AG04450 (cell line): ENCODE data around the gene AP1B1. TPM values are rescaled to one million over a fixed set of nuclear protein-coding genes. Genes with fewer than 3 reads are reported as not detected.

ENCODE experiments used
- CTCF ChIA-PET: fragments of 300-600, 350-600 bp; formaldehyde crosslinking; extraction: SDS; loops from one replicate; lab custom pipeline; 2022; ENCODE audit warnings: antibody characterized with exemption, inconsistent platforms; lab: Charles Lee
- POLR2A ChIA-PET: fragments of 350-600 bp; formaldehyde crosslinking; extraction: SDS; loops from one replicate; lab custom pipeline; 2021; ENCODE audit warnings: antibody characterized with exemption, inconsistent platforms; lab: Yijun Ruan, JAX
- DNase-seq: peaks from one replicate; pipeline ENCODE4 v3.0.0-alpha.2; 2011; ENCODE audit warnings: low read depth, low spot score
- H3K27ac ChIP-seq: one replicate; pipeline ENCODE4 v1.5.1; 2012; ENCODE audit warnings: low read depth, low read length, control low read depth
- H3K27me3 ChIP-seq: one replicate; pipeline ENCODE4 v1.6.0; 2012; ENCODE audit warnings: low read length; ENCODE audit not compliant: control insufficient read depth, insufficient read depth
- H3K4me3 ChIP-seq: 2 replicates; pipeline ENCODE4 v1.5.1; 2011; ENCODE audit warnings: mild to moderate bottlenecking, low read depth, low read length, control low read depth
- H3K9me3 ChIP-seq: 2 replicates; pipeline ENCODE4 v1.5.1; 2012; ENCODE audit warnings: low read length; ENCODE audit not compliant: control insufficient read depth, insufficient read depth
- CTCF ChIP-seq: IDR thresholded peaks from 2 replicates; pipeline ENCODE4 v1.5.1; 2011; ENCODE audit warnings: low read depth, low read length, control low read depth, inconsistent platforms
- polyA plus RNA-seq: library from polyadenylated mRNA; depleted of rRNA; stranded (reverse); fragments of >200 nt; gene quantifications from 2 replicates; pipeline ENCODE4 v1.2.3, GENCODE V29; 2011

AP1B1 gene
- polyA plus RNA-seq, 1 experiment: 54.1 TPM

- TF ChIP-seq CTCF: no peak
- CTCF ChIA-PET: no interaction called here
- H3K9me3 ChIP-seq: no peaks in the 10 kb centered on the region; the same call in 1 of the 2 replicates
- H3K27ac ChIP-seq: no peak overlapping the region
- DNase-seq: no peak
- H3K27me3 ChIP-seq: no peaks in the 10 kb centered on the region
- POLR2A ChIA-PET: no interaction called here
- H3K4me3 ChIP-seq: no peak overlapping the region
These were observed 58.1 kb downstream of the AP1B1 start for GRCh38 chr22:29330291-29330690.

- no peak for DNase-seq
- no peaks in the 10 kb centered on the region; the same call in 1 of the 2 replicates for H3K9me3 ChIP-seq
- CTCF ChIA-PET: no interaction called here
- no peaks in the 10 kb centered on the region for H3K27me3 ChIP-seq
- POLR2A ChIA-PET: no interaction called here
- TF ChIP-seq CTCF: no peak
- H3K4me3 ChIP-seq: no peak overlapping the region
- H3K27ac ChIP-seq: no peak overlapping the region
These were observed 58.8 kb downstream of the AP1B1 start for GRCh38 chr22:29329581-29329980.

GRCh38 chr22:29328566-29329500 is 59.5 kb downstream of the AP1B1 start:
- H3K9me3 ChIP-seq: no peaks in the 10 kb centered on the region; the same call in 1 of the 2 replicates
- TF ChIP-seq CTCF: no peak
- no peak overlapping the region for H3K27ac ChIP-seq
- DNase-seq: no peak
- H3K27me3 ChIP-seq: no peaks in the 10 kb centered on the region
- POLR2A ChIA-PET: no interaction called here
- CTCF ChIA-PET: no interaction called here
- no peak overlapping the region for H3K4me3 ChIP-seq

- no peak for TF ChIP-seq CTCF
- Histone ChIP-seq H3K4me3 (no peak overlapping the region), H3K9me3 (no peaks in the 10 kb centered on the region; the same call in 1 of the 2 replicates), H3K27ac (no peak overlapping the region), H3K27me3 (no peaks in the 10 kb centered on the region)
- ChIA-PET POLR2A (no interaction called here), CTCF (no interaction called here)
- DNase-seq: no peak
These were observed 60.3 kb downstream of the AP1B1 start for GRCh38 chr22:29328055-29328454.

- POLR2A ChIA-PET: no interaction called here
- CTCF ChIA-PET: no interaction called here
- no peaks in the 10 kb centered on the region for H3K27me3 ChIP-seq
- H3K4me3 ChIP-seq: no peak overlapping the region
- TF ChIP-seq CTCF: no peak
- no peaks in the 10 kb centered on the region; the same call in 1 of the 2 replicates for H3K9me3 ChIP-seq
- DNase-seq: no peak
- H3K27ac ChIP-seq: no peak overlapping the region
These were observed 61.1 kb downstream of the AP1B1 start for GRCh38 chr22:29327089-29327764.
